Gastrocnemius medialis (tissue), 4 donors: ENCODE measurements around the gene ABCC12. TPM values are rescaled to one million over a fixed set of nuclear protein-coding genes. Genes with fewer than 3 reads are reported as not detected.

Experiments
- ATAC-seq, 2 donors: fragments of 150-250 bp; one replicate each; pipeline ENCODE4 v1.9.1; 2016
- DNase-seq, 2 donors: peaks; one replicate each; pipeline ENCODE4 v3.0.0-alpha.2; 2019
- H3K27ac ChIP-seq, 4 donors: fragments of 200-600 bp; sonication (generic); 1 replicate in 1 of 4; 2 replicates in 3 of 4; pipeline ENCODE4 v1.5.1; 2016 to 2018; ENCODE audit warnings: mild to moderate bottlenecking in 2 of 4, moderate library complexity in 1 of 4
- H3K27me3 ChIP-seq, 3 donors: fragments of 200-600 bp; sonication (generic) in 2 of 3; 1 replicate in 1 of 3; 2 replicates in 2 of 3; pipeline versions ENCODE4 v1.5.1 to v1.6.0; 2016 to 2019; ENCODE audit warnings: mild to moderate bottlenecking in 1 of 3, moderate library complexity in 1 of 3
- H3K36me3 ChIP-seq, 2 donors: fragments of 200-600 bp; sonication (generic) in 1 of 2; one replicate each; pipeline ENCODE4 v1.5.1; 2017 to 2018
- H3K4me1 ChIP-seq, 2 donors: fragments of 200-600 bp; sonication (generic) in 1 of 2; one replicate each; pipeline ENCODE4 v1.5.1; 2016 to 2017; ENCODE audit warnings: mild to moderate bottlenecking in 2 of 2
- H3K4me3 ChIP-seq, 4 donors: fragments of 200-600 bp; sonication (generic) in 3 of 4; 1 replicate in 1 of 4; 2 replicates in 3 of 4; pipeline ENCODE4 v1.5.1; 2016 to 2019; ENCODE audit warnings: mild to moderate bottlenecking in 2 of 4
- H3K9me3 ChIP-seq, 3 donors: fragments of 200-600 bp; sonication (generic) in 2 of 3; 1 replicate in 1 of 3; 2 replicates in 2 of 3; pipeline ENCODE4 v1.5.1; 2016 to 2019
- POLR2A ChIP-seq, 2 donors: fragments of 450-650 bp; IDR thresholded peaks; one replicate each; pipeline ENCODE4 v1.6.1; 2017; ENCODE audit warnings: antibody characterized with exemption in 2 of 2, mild to moderate bottlenecking in 2 of 2, moderate library complexity in 2 of 2
- in situ Hi-C, 4 donors: fragments of 200-750 bp; cut with MboI; loops; one replicate each; pipeline versions ENCODE4 v1.15.0 to v1.8.0; 2017; ENCODE audit warnings: low sequenced_read_pairs in 4 of 4
- intact Hi-C: fragments of 100-400 bp; cut with DNase I; formaldehyde crosslinking; loops from one replicate; pipeline ENCODE4 v1.15.1; 2023; ENCODE audit warnings: low total_unique reads
- total RNA-seq, 4 donors: library from RNA; depleted of rRNA; stranded (reverse); fragments of >200 nt; gene quantifications; one replicate each; pipeline versions ENCODE4 v1.1.0 to v1.2.3, GENCODE V29; 2016
- TF ChIP-seq, protein P1 (sequence below), 5 experiments: fragments of 450-650 bp in 3 of 5; fragments of 200-600 bp in 2 of 5; sonication (generic) in 2 of 5; IDR thresholded peaks in 4 of 5; conservative IDR thresholded peaks in 1 of 5; 1 replicate in 4 of 5; 2 replicates in 1 of 5; pipeline ENCODE4 v1.5.1; 2016 to 2019; ENCODE audit warnings: antibody characterized with exemption in 5 of 5, mild to moderate bottlenecking in 3 of 5, moderate library complexity in 3 of 5

The ABCC12 gene
- total RNA-seq, 4 donors from 2014 or later: 0.15 to 0.40 (median 0.16) TPM; not detected in 1

DNA sequence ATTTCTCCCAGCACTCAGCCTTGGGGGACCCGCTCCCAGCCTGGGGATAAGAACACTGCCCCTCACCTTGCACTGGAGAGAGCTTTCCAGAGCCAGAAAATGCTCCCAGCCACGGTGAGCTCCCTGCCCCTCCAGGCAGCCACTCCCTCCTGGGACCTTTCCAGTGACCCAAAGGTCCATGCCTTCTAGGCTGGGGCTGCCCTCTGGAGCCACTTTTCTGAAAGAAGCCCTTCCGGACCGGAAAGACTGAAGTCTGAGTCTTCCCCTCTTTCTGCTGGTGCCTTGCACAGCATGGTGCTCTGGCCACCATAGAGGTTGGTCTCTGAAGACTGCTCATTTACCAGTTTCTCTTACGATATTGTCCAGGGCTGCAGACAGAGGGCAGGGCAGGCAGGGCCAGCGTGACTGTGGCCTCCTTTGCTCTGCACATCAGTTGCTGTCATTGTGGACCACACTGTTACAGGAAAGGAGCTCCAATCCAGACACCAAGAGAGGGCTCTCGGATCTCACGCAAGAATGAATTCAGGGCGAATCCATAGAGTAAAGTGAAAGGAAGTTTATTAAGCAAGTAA, 7.1 kb upstream of the ABCC12 start:
- no peak overlapping the region for H3K27ac ChIP-seq
- ATAC-seq: no peak
- in situ Hi-C loops (loop anchor here (5.0 to 25.0 kb wide), 8 partner anchors 701 to 1131 kb away; partner anchors contain the start of genes NETO2 (in 2 of the 4), ITFG1 (in 1 of the 4) and PHKB (in 1 of the 4)), intact Hi-C loops (loop anchor here (10.0 kb wide), 2 partner anchors 908 to 1218 kb away; no protein-coding TSS in a partner anchor)
- H3K27me3 ChIP-seq: no peaks in the 10 kb centered on the region
- no peak for DNase-seq
- H3K36me3 ChIP-seq: no peaks in the 10 kb centered on the region
- no peaks in the 10 kb centered on the region for H3K9me3 ChIP-seq
- H3K4me3 ChIP-seq: no peak overlapping the region
- peaks cover 0 to 2% of the 10 kb centered on the region in 2 donors for H3K4me1 ChIP-seq
- TF ChIP-seq, protein P1, sequence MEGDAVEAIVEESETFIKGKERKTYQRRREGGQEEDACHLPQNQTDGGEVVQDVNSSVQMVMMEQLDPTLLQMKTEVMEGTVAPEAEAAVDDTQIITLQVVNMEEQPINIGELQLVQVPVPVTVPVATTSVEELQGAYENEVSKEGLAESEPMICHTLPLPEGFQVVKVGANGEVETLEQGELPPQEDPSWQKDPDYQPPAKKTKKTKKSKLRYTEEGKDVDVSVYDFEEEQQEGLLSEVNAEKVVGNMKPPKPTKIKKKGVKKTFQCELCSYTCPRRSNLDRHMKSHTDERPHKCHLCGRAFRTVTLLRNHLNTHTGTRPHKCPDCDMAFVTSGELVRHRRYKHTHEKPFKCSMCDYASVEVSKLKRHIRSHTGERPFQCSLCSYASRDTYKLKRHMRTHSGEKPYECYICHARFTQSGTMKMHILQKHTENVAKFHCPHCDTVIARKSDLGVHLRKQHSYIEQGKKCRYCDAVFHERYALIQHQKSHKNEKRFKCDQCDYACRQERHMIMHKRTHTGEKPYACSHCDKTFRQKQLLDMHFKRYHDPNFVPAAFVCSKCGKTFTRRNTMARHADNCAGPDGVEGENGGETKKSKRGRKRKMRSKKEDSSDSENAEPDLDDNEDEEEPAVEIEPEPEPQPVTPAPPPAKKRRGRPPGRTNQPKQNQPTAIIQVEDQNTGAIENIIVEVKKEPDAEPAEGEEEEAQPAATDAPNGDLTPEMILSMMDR (IDR thresholded peaks at IDR 0.05 in 4 of 5, conservative IDR thresholded peaks at IDR 0.05 in 1 of 5): no peak
- TF ChIP-seq POLR2A (IDR thresholded peaks at IDR 0.05): no peak

DNA sequence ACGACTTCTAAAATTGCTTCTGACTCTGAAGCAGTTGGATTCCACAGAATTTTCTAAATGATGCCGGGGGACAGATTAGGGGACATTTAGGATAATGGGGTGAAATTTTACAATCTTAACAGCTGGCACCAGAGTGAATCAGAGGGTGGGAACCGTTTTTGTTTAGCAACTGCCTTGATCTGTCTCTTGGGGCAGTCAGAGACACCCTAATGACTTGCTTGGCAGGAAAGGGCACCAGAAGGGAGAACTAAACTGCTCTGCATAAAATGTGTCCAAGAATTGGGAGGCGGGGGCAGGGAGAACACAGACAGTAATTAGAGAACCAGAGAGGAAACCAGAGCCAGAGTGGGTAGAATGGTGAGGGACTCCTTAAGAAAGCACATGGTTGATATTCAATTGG, 6.1 kb upstream of the ABCC12 start:
- in situ Hi-C loops (loop anchor here (5.0 to 25.0 kb wide), 8 partner anchors 700 to 1130 kb away; partner anchors contain the start of genes NETO2 (in 2 of the 4), ITFG1 (in 1 of the 4) and PHKB (in 1 of the 4)), intact Hi-C loops (loop anchor here (10.0 kb wide), 2 partner anchors 907 to 1217 kb away; no protein-coding TSS in a partner anchor)
- DNase-seq: no peak
- Histone ChIP-seq H3K27ac (no peak overlapping the region), H3K36me3 (no peaks in the 10 kb centered on the region), H3K4me3 (no peak overlapping the region), H3K27me3 (no peaks in the 10 kb centered on the region), H3K4me1 (peaks cover 0 to 2% of the 10 kb centered on the region in 2 donors), H3K9me3 (no peaks in the 10 kb centered on the region)
- TF ChIP-seq, protein P1 (IDR thresholded peaks at IDR 0.05 in 4 of 5, conservative IDR thresholded peaks at IDR 0.05 in 1 of 5): no peak
- TF ChIP-seq POLR2A (IDR thresholded peaks at IDR 0.05): no peak
- no peak for ATAC-seq

DNA sequence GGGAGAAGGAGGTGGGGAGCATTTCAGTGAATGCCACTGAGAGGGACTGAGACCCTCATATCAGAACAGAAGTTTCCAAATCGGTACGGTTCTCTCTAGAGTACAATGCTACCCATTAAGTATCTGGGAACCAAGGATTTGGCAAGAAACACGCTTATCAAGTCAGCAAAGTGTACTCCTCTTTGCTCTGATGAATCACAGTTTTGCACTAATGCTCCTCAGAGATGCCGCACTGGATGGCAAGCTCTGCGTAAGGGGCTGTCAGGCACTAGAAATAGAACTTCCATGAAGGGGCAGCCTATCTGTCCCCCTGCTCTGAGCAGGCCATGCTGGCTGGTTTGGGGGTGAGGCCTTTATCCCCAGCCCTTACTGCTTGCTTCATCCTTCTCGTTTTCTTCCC, 4.8 kb upstream of the ABCC12 start:
- Histone ChIP-seq H3K4me1 (peaks cover 2 to 4% of the 10 kb centered on the region in 2 donors), H3K27me3 (no peaks in the 10 kb centered on the region), H3K36me3 (no peaks in the 10 kb centered on the region), H3K27ac (no peak overlapping the region), H3K9me3 (no peaks in the 10 kb centered on the region), H3K4me3 (no peak overlapping the region)
- DNase-seq (no peak), ATAC-seq (no peak)
- intact Hi-C loops (loop anchor here (10.0 kb wide), 2 partner anchors 906 to 1216 kb away; no protein-coding TSS in a partner anchor), in situ Hi-C loops (loop anchor here (5.0 to 25.0 kb wide), 8 partner anchors 698 to 1128 kb away; partner anchors contain the start of genes NETO2 (in 2 of the 4), ITFG1 (in 1 of the 4) and PHKB (in 1 of the 4))
- TF ChIP-seq POLR2A (IDR thresholded peaks at IDR 0.05): no peak
- TF ChIP-seq, protein P1 (IDR thresholded peaks at IDR 0.05 in 4 of 5, conservative IDR thresholded peaks at IDR 0.05 in 1 of 5): no peak

DNA sequence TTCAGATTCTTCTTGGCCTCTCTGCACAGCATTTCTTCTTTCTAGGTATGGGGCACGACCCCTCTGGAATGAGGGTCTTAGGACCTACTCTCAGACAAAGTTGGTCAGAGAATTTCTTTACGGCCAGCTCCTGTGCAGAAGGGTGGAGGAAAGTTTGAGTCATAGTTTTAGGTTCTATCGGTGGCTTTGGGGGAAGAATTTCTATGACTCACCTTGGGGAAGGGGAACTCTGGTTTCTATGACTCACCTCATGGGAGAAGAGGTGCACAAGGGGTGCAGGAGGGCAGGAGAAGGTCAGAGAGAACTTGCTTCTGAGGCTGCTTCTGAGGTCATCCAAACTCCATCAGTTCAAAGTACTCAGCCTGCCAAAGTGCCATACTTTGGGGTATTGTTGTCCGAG, 2.5 kb upstream of the ABCC12 start:
- ATAC-seq (no peak), DNase-seq (no peak)
- Histone ChIP-seq H3K4me1 (peaks cover 0 to 4% of the 10 kb centered on the region in 2 donors), H3K27me3 (no peaks in the 10 kb centered on the region), H3K36me3 (no peaks in the 10 kb centered on the region), H3K4me3 (no peak overlapping the region), H3K9me3 (no peaks in the 10 kb centered on the region), H3K27ac (no peak overlapping the region)
- no peak for TF ChIP-seq POLR2A (IDR thresholded peaks at IDR 0.05)
- TF ChIP-seq, protein P1 (IDR thresholded peaks at IDR 0.05 in 4 of 5, conservative IDR thresholded peaks at IDR 0.05 in 1 of 5): no peak
- intact Hi-C loops (loop anchor here (10.0 kb wide), 1 partner anchor 103 kb away; no protein-coding TSS in a partner anchor), in situ Hi-C loops (loop anchor here in 3 of 4 donors (10.0 to 25.0 kb wide), 3 partner anchors 696 to 1023 kb away; partner anchors contain the start of genes ITFG1 (in 1 of the 3), NETO2 (in 1 of the 3) and PHKB (in 1 of the 3))
